GM21381 (cell line): Measurements from ENCODE around the gene TNFSF4.
"Not testable (repeated sequence)": the region's sequence is repeated elsewhere in the genome, so short reads cannot be mapped to it uniquely, and the experiment has no call there.

Source experiments
- ATAC-seq: cut with Tn5 transposase; IDR thresholded peaks from one replicate; pipeline ENCODE4 v1.9.1; 2021; ENCODE audit warnings: mild to moderate bottlenecking, moderate library complexity; ENCODE audit not compliant: unreplicated experiment

TNFSF4 gene

GRCh38 chr1:173164178-173164577, 43.0 kb downstream of the TNFSF4 start:
- no peak for ATAC-seq

- ATAC-seq: no peak
Measured at GRCh38 chr1:173163222-173163621, 43.9 kb downstream of the TNFSF4 start.

- ATAC-seq: no peak
Measured at GRCh38 chr1:173162601-173163000, 44.5 kb downstream of the TNFSF4 start.

GRCh38 chr1:173161510-173162221, 45.5 kb downstream of the TNFSF4 start:
- no peak for ATAC-seq

- ATAC-seq: not testable (repeated sequence)
Measured at GRCh38 chr1:173153964-173154363, 53.2 kb downstream of the TNFSF4 start.

GRCh38 chr1:173153503-173153902, 53.6 kb downstream of the TNFSF4 start:
- no peak for ATAC-seq

GRCh38 chr1:173152598-173152997, 54.5 kb downstream of the TNFSF4 start:
- ATAC-seq: no peak

GRCh38 chr1:173150795-173151194, 56.3 kb downstream of the TNFSF4 start:
- ATAC-seq: no peak

- no peak for ATAC-seq
Measured at GRCh38 chr1:173149887-173150286, 57.2 kb downstream of the TNFSF4 start.

- ATAC-seq: no peak
Measured at GRCh38 chr1:173148971-173149370, 58.2 kb downstream of the TNFSF4 start.

- no peak for ATAC-seq
Measured at GRCh38 chr1:173148545-173148944, 58.6 kb downstream of the TNFSF4 start.

- ATAC-seq: no peak
Measured at GRCh38 chr1:173140733-173141132, 66.4 kb downstream of the TNFSF4 start.

GRCh38 chr1:173139706-173140105, 67.4 kb downstream of the TNFSF4 start:
- no peak for ATAC-seq

- no peak for ATAC-seq
Measured at GRCh38 chr1:173137107-173137706, 69.9 kb downstream of the TNFSF4 start.

GRCh38 chr1:173134800-173135199, 72.3 kb downstream of the TNFSF4 start:
- no peak for ATAC-seq

- no peak for ATAC-seq
Measured at GRCh38 chr1:173134029-173134428, 73.1 kb downstream of the TNFSF4 start.
